Measurements from ENCODE around the gene SSPN.

SSPN gene

DNA sequence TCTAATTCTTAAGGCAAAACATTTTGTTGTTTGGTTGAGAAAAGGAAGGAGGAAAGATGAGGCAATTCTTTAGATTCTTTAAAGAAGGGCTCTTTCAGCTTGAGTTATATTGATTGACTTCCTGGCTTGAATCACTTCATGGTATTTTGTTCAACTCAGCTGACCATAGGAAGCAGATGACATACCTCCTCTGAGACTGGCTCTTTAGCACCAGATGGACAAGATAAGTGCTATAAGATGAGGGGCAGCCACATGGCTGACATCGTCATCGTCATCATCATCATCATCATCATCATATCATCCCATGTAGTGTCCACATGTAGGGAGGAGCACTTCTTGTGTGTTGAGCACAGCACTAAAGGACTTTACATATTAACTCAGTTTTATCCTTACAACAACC, 81.3 kb downstream of the SSPN start:
- Histone ChIP-seq H3K4me3 (ENCODE audit: low read depth in 1 of 2, low read length in 2 of 2) (no peak overlapping the region), H3K27me3 (ENCODE audit: insufficient read depth, low read length, poor library complexity) (no peaks in the 10 kb centered on the region), H2AFZ (ENCODE audit: low read depth, low read length) (no peak overlapping the region), H3K9me3 (ENCODE audit: insufficient read depth, low read length, severe bottlenecking) (no peaks in the 10 kb centered on the region), H3K27ac (ENCODE audit: low read length) (no peak overlapping the region), H3K9ac (ENCODE audit: low read depth, low read length) (no peak overlapping the region), H3K36me3 (ENCODE audit: insufficient read depth, low read length) (no peaks in the 10 kb centered on the region), H4K20me1 (ENCODE audit: insufficient read depth, low read length) (no peaks in the 10 kb centered on the region), H3K4me1 (ENCODE audit: insufficient read depth, low read length) (no peaks in the 10 kb centered on the region), H3K4me2 (ENCODE audit: insufficient read depth, low read length) (no peak overlapping the region), H3K79me2 (ENCODE audit: insufficient read depth, low read length) (no peaks in the 10 kb centered on the region)
- TF ChIP-seq EZH2 (IDR thresholded peaks at IDR 0.05; ENCODE audit: borderline replicate concordance, low read depth, low read length, severe bottlenecking) = no peak
- TF ChIP-seq, protein P1, sequence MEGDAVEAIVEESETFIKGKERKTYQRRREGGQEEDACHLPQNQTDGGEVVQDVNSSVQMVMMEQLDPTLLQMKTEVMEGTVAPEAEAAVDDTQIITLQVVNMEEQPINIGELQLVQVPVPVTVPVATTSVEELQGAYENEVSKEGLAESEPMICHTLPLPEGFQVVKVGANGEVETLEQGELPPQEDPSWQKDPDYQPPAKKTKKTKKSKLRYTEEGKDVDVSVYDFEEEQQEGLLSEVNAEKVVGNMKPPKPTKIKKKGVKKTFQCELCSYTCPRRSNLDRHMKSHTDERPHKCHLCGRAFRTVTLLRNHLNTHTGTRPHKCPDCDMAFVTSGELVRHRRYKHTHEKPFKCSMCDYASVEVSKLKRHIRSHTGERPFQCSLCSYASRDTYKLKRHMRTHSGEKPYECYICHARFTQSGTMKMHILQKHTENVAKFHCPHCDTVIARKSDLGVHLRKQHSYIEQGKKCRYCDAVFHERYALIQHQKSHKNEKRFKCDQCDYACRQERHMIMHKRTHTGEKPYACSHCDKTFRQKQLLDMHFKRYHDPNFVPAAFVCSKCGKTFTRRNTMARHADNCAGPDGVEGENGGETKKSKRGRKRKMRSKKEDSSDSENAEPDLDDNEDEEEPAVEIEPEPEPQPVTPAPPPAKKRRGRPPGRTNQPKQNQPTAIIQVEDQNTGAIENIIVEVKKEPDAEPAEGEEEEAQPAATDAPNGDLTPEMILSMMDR (IDR thresholded peaks at IDR 0.05; ENCODE audit: borderline replicate concordance, extremely low read depth, low read length, poor library complexity, severe bottlenecking) = no peak
- no peak for ATAC-seq (ENCODE audit: insufficient read depth, low read depth)
- DNase-seq = no peak

DNA sequence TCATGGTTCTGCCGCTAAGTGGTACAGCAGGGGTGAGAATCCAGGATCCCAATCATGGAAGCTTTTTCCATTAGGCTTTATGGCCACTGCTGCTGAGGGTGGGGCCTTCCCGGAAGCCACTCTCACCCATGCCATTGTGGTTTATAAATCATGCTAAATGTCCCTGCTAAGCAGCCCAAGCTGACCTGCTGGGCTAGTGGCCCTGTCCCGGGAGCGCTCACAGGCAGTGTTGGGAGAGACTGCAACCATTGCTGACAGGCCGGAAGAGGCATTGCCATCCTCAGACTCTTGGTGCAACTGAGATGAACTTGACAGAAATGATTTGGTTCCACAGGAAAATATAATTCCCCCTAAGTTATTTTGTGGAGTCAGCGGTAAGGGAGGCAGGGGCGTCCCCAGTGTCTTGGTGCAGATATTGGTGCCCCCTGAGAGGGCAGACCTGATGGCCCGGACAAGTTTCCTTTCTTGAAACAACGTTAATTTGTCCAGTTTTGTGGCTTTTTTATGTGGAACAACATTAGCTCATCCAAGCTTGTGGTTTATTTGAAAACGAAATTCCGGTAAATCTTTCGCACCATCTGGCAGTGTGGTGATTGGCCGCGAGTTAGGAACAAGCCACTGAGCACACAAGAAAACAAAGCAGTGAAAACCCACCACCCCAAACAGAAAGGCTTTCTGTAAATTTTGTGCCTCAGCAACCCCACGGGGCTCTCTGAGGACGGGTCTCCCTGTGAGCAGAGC, 82.3 kb downstream of the SSPN start:
- H3K36me3 ChIP-seq (ENCODE audit: insufficient read depth, low read length) = no peaks in the 10 kb centered on the region
- no peaks in the 10 kb centered on the region for H4K20me1 ChIP-seq (ENCODE audit: insufficient read depth, low read length)
- no peak overlapping the region for H3K27ac ChIP-seq (ENCODE audit: low read length)
- no peaks in the 10 kb centered on the region for H3K9me3 ChIP-seq (ENCODE audit: insufficient read depth, low read length, severe bottlenecking)
- no peak overlapping the region for H2AFZ ChIP-seq (ENCODE audit: low read depth, low read length)
- H3K4me1 ChIP-seq (ENCODE audit: insufficient read depth, low read length) = no peaks in the 10 kb centered on the region
- no peak for TF ChIP-seq EZH2 (IDR thresholded peaks at IDR 0.05; ENCODE audit: borderline replicate concordance, low read depth, low read length, severe bottlenecking)
- TF ChIP-seq, protein P1 (IDR thresholded peaks at IDR 0.05; ENCODE audit: borderline replicate concordance, extremely low read depth, low read length, poor library complexity, severe bottlenecking) = no peak
- no peaks in the 10 kb centered on the region for H3K27me3 ChIP-seq (ENCODE audit: insufficient read depth, low read length, poor library complexity)
- DNase-seq (no peak), ATAC-seq (ENCODE audit: insufficient read depth, low read depth) (no peak)
- H3K79me2 ChIP-seq (ENCODE audit: insufficient read depth, low read length) = no peaks in the 10 kb centered on the region
- H3K4me2 ChIP-seq (ENCODE audit: insufficient read depth, low read length) = no peak overlapping the region
- no peak overlapping the region for H3K4me3 ChIP-seq (ENCODE audit: low read depth in 1 of 2, low read length in 2 of 2)
- H3K9ac ChIP-seq (ENCODE audit: low read depth, low read length) = no peak overlapping the region

DNA sequence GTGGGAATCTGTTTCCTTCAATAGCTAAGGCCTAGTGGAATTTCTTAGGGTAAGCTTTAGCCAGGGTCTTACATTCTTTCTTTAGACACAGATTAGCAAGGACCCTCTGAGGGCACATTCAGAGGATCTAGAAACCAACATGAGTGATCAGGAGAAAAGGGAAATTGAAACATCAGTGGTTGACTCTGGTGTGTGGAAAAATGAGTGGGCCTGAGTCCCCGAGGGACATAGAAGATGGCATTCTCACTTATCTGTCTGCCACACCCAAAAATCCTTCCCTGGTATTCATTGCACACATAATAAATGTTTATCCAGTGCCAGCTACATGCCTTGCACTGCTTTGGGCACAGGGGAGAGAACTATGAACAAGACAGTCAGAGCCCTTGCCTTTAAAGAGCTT, 82.9 kb downstream of the SSPN start:
- no peak overlapping the region for H2AFZ ChIP-seq (ENCODE audit: low read depth, low read length)
- no peak for ATAC-seq (ENCODE audit: insufficient read depth, low read depth)

More for the DNA sequence above, 82.9 kb downstream of the SSPN start:
- Histone ChIP-seq H3K9ac (ENCODE audit: low read depth, low read length) (no peak overlapping the region), H3K27ac (ENCODE audit: low read length) (no peak overlapping the region), H3K27me3 (ENCODE audit: insufficient read depth, low read length, poor library complexity) (no peaks in the 10 kb centered on the region), H3K4me1 (ENCODE audit: insufficient read depth, low read length) (no peaks in the 10 kb centered on the region), H3K4me2 (ENCODE audit: insufficient read depth, low read length) (no peak overlapping the region), H4K20me1 (ENCODE audit: insufficient read depth, low read length) (no peaks in the 10 kb centered on the region), H3K79me2 (ENCODE audit: insufficient read depth, low read length) (no peaks in the 10 kb centered on the region), H3K9me3 (ENCODE audit: insufficient read depth, low read length, severe bottlenecking) (no peaks in the 10 kb centered on the region), H3K4me3 (ENCODE audit: low read depth in 1 of 2, low read length in 2 of 2) (no peak overlapping the region), H3K36me3 (ENCODE audit: insufficient read depth, low read length) (no peaks in the 10 kb centered on the region)
- no peak for TF ChIP-seq EZH2 (IDR thresholded peaks at IDR 0.05; ENCODE audit: borderline replicate concordance, low read depth, low read length, severe bottlenecking)
- TF ChIP-seq, protein P1 (IDR thresholded peaks at IDR 0.05; ENCODE audit: borderline replicate concordance, extremely low read depth, low read length, poor library complexity, severe bottlenecking) = no peak
- no peak for DNase-seq
